ENCODE data around the gene MPST.

DNA sequence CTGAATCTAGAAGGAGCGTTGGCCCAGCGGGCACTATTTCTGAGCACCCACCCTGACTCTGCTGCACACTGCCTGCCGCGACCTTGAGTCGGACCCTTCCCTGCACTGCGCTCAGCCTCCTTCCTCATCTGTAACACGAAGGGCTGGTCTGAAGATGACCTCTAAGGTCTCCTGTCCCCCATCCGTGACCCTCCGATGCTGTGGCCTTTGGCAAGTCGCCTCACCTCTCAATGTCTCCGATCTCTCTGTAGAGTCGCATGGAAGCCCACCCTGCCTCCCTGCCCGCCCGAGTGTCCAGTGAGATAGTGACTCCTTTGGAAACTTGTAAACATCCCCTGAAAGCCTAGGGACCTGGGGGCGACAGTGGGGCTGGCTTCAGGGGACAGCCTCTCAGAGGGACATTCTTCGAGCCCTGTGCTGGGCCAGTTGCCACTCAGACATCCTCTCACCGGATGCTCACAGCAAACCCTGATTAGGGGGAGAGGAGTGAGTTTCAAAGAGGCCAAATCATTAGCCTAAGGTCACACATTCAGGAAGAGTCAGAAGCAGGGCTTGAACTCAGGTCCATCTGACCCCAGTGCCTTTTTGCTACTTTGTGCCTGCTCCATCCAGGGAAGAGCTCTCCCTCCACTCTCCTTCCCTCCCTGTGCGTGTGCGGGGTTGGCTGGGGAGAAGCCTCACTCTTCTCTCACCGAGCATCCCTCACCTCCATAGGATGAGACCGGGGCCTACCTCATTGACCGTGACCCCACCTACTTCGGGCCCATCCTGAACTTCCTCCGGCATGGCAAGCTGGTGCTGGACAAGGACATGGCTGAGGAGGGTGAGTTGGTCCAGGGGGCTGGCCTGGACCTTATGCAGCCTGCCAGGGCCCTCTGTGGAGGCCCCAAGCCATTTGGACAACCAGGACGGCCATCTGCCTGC is 33.1 kb downstream of the MPST start:
- TF ChIP-seq, protein P1, sequence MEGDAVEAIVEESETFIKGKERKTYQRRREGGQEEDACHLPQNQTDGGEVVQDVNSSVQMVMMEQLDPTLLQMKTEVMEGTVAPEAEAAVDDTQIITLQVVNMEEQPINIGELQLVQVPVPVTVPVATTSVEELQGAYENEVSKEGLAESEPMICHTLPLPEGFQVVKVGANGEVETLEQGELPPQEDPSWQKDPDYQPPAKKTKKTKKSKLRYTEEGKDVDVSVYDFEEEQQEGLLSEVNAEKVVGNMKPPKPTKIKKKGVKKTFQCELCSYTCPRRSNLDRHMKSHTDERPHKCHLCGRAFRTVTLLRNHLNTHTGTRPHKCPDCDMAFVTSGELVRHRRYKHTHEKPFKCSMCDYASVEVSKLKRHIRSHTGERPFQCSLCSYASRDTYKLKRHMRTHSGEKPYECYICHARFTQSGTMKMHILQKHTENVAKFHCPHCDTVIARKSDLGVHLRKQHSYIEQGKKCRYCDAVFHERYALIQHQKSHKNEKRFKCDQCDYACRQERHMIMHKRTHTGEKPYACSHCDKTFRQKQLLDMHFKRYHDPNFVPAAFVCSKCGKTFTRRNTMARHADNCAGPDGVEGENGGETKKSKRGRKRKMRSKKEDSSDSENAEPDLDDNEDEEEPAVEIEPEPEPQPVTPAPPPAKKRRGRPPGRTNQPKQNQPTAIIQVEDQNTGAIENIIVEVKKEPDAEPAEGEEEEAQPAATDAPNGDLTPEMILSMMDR (IDR thresholded peaks at IDR 0.05; ENCODE audit: low read depth, low read length, poor library complexity, severe bottlenecking) = no peak
- no peak for TF ChIP-seq EZH2phosphoT487 (IDR thresholded peaks at IDR 0.05; ENCODE audit: borderline replicate concordance, low read length)
